Right atrium auricular region (tissue), 2 donors: ENCODE data around the gene ZNF648. TPM values are rescaled to one million over a fixed set of nuclear protein-coding genes. Genes with fewer than 3 reads are reported as not detected.
"Not testable (repeated sequence)": the region's sequence is repeated elsewhere in the genome, so short reads cannot be mapped to it uniquely, and the experiment has no call there.

Source experiments
- DNase-seq: peaks from one replicate; pipeline ENCODE4 v3.0.0-alpha.2; 2019; ENCODE audit warnings: low spot score
- H3K27ac ChIP-seq, 2 donors: fragments of 200-600 bp; sonication (generic); 1 replicate in 1 of 2; 2 replicates in 1 of 2; pipeline ENCODE4 v1.5.1; 2016 to 2019
- H3K27me3 ChIP-seq, 2 donors: fragments of 200-600 bp; sonication (generic); one replicate each; pipeline versions ENCODE4 v1.5.1 to v1.6.0; 2017 to 2019
- H3K36me3 ChIP-seq: fragments of 200-600 bp; sonication (generic); one replicate; pipeline ENCODE4 v1.5.1; 2016
- H3K4me1 ChIP-seq, 2 donors: fragments of 200-600 bp; sonication (generic); one replicate each; pipeline versions ENCODE4 v1.5.1 to v1.6.0; 2017 to 2019
- H3K4me3 ChIP-seq, 2 donors: fragments of 200-600 bp; sonication (generic); 1 replicate in 1 of 2; 2 replicates in 1 of 2; pipeline ENCODE4 v1.5.1; 2017 to 2019; ENCODE audit warnings: mild to moderate bottlenecking in 1 of 2, moderate library complexity in 1 of 2
- H3K9me3 ChIP-seq, 2 donors: fragments of 200-600 bp; sonication (generic); one replicate each; pipeline ENCODE4 v1.5.1; 2019
- CTCF ChIP-seq, 2 donors: fragments of 200-600 bp; sonication (generic); IDR thresholded peaks; one replicate each; pipeline ENCODE4 v1.5.1; 2019; ENCODE audit warnings: antibody characterized with exemption in 2 of 2
- total RNA-seq, 2 donors: library from RNA; depleted of rRNA; stranded (reverse); fragments of >200 nt; gene quantifications; one replicate each; pipeline ENCODE4 v1.1.0, GENCODE V29; 2016

The ZNF648 gene
- total RNA-seq, 2 donors from 2014 or later, result not detected

- no peak for DNase-seq
- no peaks in the 10 kb centered on the region for H3K4me1 ChIP-seq
- no peak overlapping the region for H3K4me3 ChIP-seq
- no peaks in the 10 kb centered on the region for H3K27me3 ChIP-seq
- no peak overlapping the region for H3K27ac ChIP-seq
- peaks cover 0 to 6% of the 10 kb centered on the region in 2 donors for H3K9me3 ChIP-seq
- no peak for TF ChIP-seq CTCF (IDR thresholded peaks at IDR 0.05)
- no peaks in the 10 kb centered on the region for H3K36me3 ChIP-seq
These were observed 40.0 kb upstream of the ZNF648 start for GRCh38 chr1:182101415-182102042.

- Histone ChIP-seq H3K9me3 (peaks cover 0 to 6% of the 10 kb centered on the region in 2 donors), H3K27me3 (no peaks in the 10 kb centered on the region), H3K27ac (no peak overlapping the region), H3K4me1 (no peaks in the 10 kb centered on the region), H3K4me3 (no peak overlapping the region), H3K36me3 (no peaks in the 10 kb centered on the region)
- no peak for DNase-seq
- TF ChIP-seq CTCF (IDR thresholded peaks at IDR 0.05), result no peak
These were observed 36.8 kb upstream of the ZNF648 start for GRCh38 chr1:182098301-182098700.

GRCh38 chr1:182095946-182096345 lies 34.4 kb upstream of the ZNF648 start:
- Histone ChIP-seq H3K4me1 (no peaks in the 10 kb centered on the region), H3K27ac (no peak overlapping the region), H3K4me3 (no peak overlapping the region), H3K36me3 (no peaks in the 10 kb centered on the region), H3K9me3 (peaks cover 0 to 6% of the 10 kb centered on the region in 2 donors), H3K27me3 (no peaks in the 10 kb centered on the region)
- DNase-seq, result no peak
- no peak for TF ChIP-seq CTCF (IDR thresholded peaks at IDR 0.05)

- not testable (repeated sequence) for H3K4me3 ChIP-seq
These were observed 33.0 kb upstream of the ZNF648 start for GRCh38 chr1:182094514-182095005.

GRCh38 chr1:182093781-182094180 lies 32.3 kb upstream of the ZNF648 start:
- Histone ChIP-seq H3K9me3 (no peaks in the 10 kb centered on the region), H3K4me1 (no peaks in the 10 kb centered on the region), H3K36me3 (no peaks in the 10 kb centered on the region), H3K27ac (no peak overlapping the region), H3K27me3 (no peaks in the 10 kb centered on the region), H3K4me3 (no peak overlapping the region)
- no peak for DNase-seq
- TF ChIP-seq CTCF (IDR thresholded peaks at IDR 0.05), result no peak

More at GRCh38 chr1:182094514-182095005, 33.0 kb upstream of the ZNF648 start:
- not testable (repeated sequence) for H3K4me1 ChIP-seq, H3K36me3 ChIP-seq, H3K27me3 ChIP-seq, H3K9me3 ChIP-seq, H3K27ac ChIP-seq, DNase-seq

GRCh38 chr1:182092336-182092735 lies 30.8 kb upstream of the ZNF648 start:
- no peaks in the 10 kb centered on the region for H3K4me1 ChIP-seq
- no peaks in the 10 kb centered on the region for H3K9me3 ChIP-seq
- no peak for DNase-seq
- H3K36me3 ChIP-seq, result no peaks in the 10 kb centered on the region
- no peak overlapping the region for H3K27ac ChIP-seq
- TF ChIP-seq CTCF (IDR thresholded peaks at IDR 0.05), result no peak
- no peaks in the 10 kb centered on the region for H3K27me3 ChIP-seq
- no peak overlapping the region for H3K4me3 ChIP-seq
